Measurements from ENCODE around the gene PAX7. TPM values are rescaled to one million over a fixed set of nuclear protein-coding genes. Genes with fewer than 3 reads are reported as not detected.

PAX7 gene
- total RNA-seq, 1 experiment from 2014 or later = not detected

- TF ChIP-seq CTCF (IDR thresholded peaks at IDR 0.05; ENCODE audit: unreplicated experiment) = no peak
- no peaks in the 10 kb centered on the region for H3K9me3 Mint-ChIP-seq (ENCODE audit: unreplicated experiment)
- no TSS peak for BruUV-seq (replicated peaks)
- CTCF ChIA-PET = no interaction called here
- H3K36me3 Mint-ChIP-seq (ENCODE audit: insufficient read depth, unreplicated experiment) = no peaks in the 10 kb centered on the region
- intact Hi-C loops (cut with micrococcal nuclease) = no loop called here
- H3K27ac Mint-ChIP-seq (ENCODE audit: low read depth, unreplicated experiment) = no peak overlapping the region
- H3K4me3 Mint-ChIP-seq (ENCODE audit: unreplicated experiment) = no peak overlapping the region
- peaks cover 32% of the 10 kb centered on the region for H3K27me3 Mint-ChIP-seq (ENCODE audit: insufficient read depth, unreplicated experiment)
- DNase-seq (ENCODE audit: unreplicated experiment) = no peak
- POLR2A ChIA-PET = no interaction called here
- no peaks in the 10 kb centered on the region for H3K4me1 Mint-ChIP-seq (ENCODE audit: insufficient read depth, unreplicated experiment)
These were observed 104.8 kb downstream of the PAX7 start for GRCh38 chr1:18735224-18735997.

DNA sequence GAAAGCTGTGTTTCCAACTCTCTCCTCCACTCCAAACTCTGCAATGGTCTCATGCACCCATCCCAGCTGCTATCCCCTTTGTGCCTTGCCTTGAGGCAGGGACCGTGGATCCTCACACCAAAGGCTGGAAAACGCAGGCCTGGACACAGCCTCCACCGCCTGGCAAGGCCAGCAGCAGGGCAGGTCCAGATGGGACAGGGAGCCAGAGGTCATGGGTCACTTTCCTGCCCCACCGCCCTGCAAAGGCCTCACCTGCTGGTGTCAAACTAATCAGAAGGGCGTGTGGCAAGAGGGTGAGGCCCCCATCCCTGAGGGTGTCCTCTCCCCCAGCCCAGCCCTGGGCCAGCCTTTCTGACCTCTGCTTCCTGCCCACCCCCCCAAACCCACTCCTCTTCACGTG is 106.3 kb downstream of the PAX7 start:
- peaks cover 30% of the 10 kb centered on the region for H3K27me3 Mint-ChIP-seq (ENCODE audit: insufficient read depth, unreplicated experiment)
- H3K27ac Mint-ChIP-seq (ENCODE audit: low read depth, unreplicated experiment) = no peak overlapping the region
- intact Hi-C loops (cut with micrococcal nuclease) = no loop called here

DNA sequence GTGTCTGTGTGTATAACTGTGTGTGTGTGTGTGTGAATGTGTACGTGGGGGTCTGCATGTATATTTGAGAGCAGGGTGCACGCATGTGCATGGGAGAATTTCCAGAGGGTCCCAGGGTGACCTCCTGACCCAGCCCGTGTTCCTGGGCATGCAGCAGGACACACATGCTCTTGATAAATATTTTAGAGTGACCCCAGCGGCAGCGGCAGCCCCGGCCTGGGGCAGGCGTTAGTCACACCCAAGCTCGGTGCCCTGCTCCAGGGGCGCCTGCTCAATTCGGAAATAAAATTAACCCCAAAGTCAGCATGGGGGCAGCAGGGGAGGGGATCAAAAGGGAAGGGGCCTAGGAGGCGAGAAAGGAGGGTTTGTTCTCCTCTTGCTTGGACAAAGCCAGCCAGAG is 107.5 kb downstream of the PAX7 start:
- POLR2A ChIA-PET = no interaction called here
- intact Hi-C loops (cut with micrococcal nuclease) = no loop called here
- no peaks in the 10 kb centered on the region for H3K4me1 Mint-ChIP-seq (ENCODE audit: insufficient read depth, unreplicated experiment)

More for the DNA sequence above, 106.3 kb downstream of the PAX7 start:
- no peak for DNase-seq (ENCODE audit: unreplicated experiment)
- TF ChIP-seq CTCF (IDR thresholded peaks at IDR 0.05; ENCODE audit: unreplicated experiment) = no peak
- Mint-ChIP-seq H3K9me3 (ENCODE audit: unreplicated experiment) (no peaks in the 10 kb centered on the region), H3K36me3 (ENCODE audit: insufficient read depth, unreplicated experiment) (no peaks in the 10 kb centered on the region), H3K4me1 (ENCODE audit: insufficient read depth, unreplicated experiment) (no peaks in the 10 kb centered on the region), H3K4me3 (ENCODE audit: unreplicated experiment) (no peak overlapping the region)
- CTCF ChIA-PET = no interaction called here
- POLR2A ChIA-PET = interaction anchor here (0.6 kb wide), 1 partner anchor 79 kb away, joined by 4 read pairs; no protein-coding TSS in a partner anchor
- BruUV-seq (replicated peaks) = no TSS peak

DNA sequence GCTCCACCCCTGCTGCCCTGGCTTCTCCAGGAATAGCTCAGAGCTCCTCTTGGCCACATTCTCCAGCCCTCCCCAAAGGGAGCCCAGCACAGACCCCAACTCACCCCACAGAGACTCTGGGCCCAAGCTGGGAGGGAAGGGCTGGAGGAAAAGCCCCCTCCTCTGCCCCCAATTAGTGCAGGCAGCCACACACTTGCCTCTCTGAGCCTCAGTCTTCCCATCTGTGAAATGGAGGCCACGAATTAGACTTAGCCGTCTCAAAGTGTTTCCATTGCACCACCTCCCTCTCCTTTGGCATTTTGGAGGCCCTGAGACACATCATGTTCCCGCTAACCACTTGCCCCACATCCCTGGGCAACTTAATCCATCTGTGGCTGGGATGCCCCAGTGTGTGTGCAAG is 108.0 kb downstream of the PAX7 start:
- H3K4me3 Mint-ChIP-seq (ENCODE audit: unreplicated experiment) = no peak overlapping the region
- DNase-seq (ENCODE audit: unreplicated experiment) = no peak
- H3K27me3 Mint-ChIP-seq (ENCODE audit: insufficient read depth, unreplicated experiment) = peaks cover 13% of the 10 kb centered on the region
- no peaks in the 10 kb centered on the region for H3K36me3 Mint-ChIP-seq (ENCODE audit: insufficient read depth, unreplicated experiment)
- BruUV-seq (replicated peaks) = no TSS peak
- no peaks in the 10 kb centered on the region for H3K4me1 Mint-ChIP-seq (ENCODE audit: insufficient read depth, unreplicated experiment)
- POLR2A ChIA-PET = no interaction called here
- CTCF ChIA-PET = interaction anchor here (0.6 kb wide), 1 partner anchor 1082 kb away, joined by 3 read pairs; no protein-coding TSS in a partner anchor
- H3K9me3 Mint-ChIP-seq (ENCODE audit: unreplicated experiment) = no peaks in the 10 kb centered on the region
- TF ChIP-seq CTCF (IDR thresholded peaks at IDR 0.05; ENCODE audit: unreplicated experiment) = no peak
- intact Hi-C loops (cut with micrococcal nuclease) = no loop called here
- no peak overlapping the region for H3K27ac Mint-ChIP-seq (ENCODE audit: low read depth, unreplicated experiment)

More for the DNA sequence above, 107.5 kb downstream of the PAX7 start:
- H3K4me3 Mint-ChIP-seq (ENCODE audit: unreplicated experiment) = no peak overlapping the region
- H3K27ac Mint-ChIP-seq (ENCODE audit: low read depth, unreplicated experiment) = no peak overlapping the region
- TF ChIP-seq CTCF (IDR thresholded peaks at IDR 0.05; ENCODE audit: unreplicated experiment) = no peak
- no peaks in the 10 kb centered on the region for H3K36me3 Mint-ChIP-seq (ENCODE audit: insufficient read depth, unreplicated experiment)
- H3K27me3 Mint-ChIP-seq (ENCODE audit: insufficient read depth, unreplicated experiment) = peaks cover 18% of the 10 kb centered on the region
- CTCF ChIA-PET = interaction anchor here (0.6 kb wide), 1 partner anchor 1082 kb away, joined by 3 read pairs; no protein-coding TSS in a partner anchor
- no TSS peak for BruUV-seq (replicated peaks)
- no peaks in the 10 kb centered on the region for H3K9me3 Mint-ChIP-seq (ENCODE audit: unreplicated experiment)
- no peak for DNase-seq (ENCODE audit: unreplicated experiment)

All from MCF 10A (cell line).